HG03558 (cell line): ENCODE data around the gene ATPAF1.

Source experiments
- ATAC-seq: cut with Tn5 transposase; IDR thresholded peaks from one replicate; pipeline ENCODE4 v1.9.1; 2021; ENCODE audit warnings: moderate number of reproducible peaks; ENCODE audit not compliant: unreplicated experiment; ENCODE audit errors: extremely low read depth

ATPAF1 gene

DNA sequence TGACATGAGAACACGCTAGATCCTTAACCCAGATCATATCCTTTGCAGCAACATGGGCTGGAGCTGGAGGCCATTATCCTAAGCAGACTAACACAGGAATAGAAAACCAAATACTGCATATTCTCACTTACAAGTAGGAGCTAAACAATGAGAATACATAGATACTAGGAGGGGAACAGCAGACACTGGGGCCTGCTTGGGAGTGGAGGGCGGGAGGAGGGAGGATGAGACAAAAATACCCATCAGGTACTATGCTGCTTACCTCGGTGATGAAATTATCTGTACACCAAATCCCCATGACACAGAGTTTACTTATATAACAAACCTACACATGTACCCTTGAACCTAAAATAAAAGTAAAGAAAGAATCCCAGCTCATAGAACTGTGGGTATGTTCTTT is 50.3 kb downstream of the ATPAF1 start:
- no peak for ATAC-seq

DNA sequence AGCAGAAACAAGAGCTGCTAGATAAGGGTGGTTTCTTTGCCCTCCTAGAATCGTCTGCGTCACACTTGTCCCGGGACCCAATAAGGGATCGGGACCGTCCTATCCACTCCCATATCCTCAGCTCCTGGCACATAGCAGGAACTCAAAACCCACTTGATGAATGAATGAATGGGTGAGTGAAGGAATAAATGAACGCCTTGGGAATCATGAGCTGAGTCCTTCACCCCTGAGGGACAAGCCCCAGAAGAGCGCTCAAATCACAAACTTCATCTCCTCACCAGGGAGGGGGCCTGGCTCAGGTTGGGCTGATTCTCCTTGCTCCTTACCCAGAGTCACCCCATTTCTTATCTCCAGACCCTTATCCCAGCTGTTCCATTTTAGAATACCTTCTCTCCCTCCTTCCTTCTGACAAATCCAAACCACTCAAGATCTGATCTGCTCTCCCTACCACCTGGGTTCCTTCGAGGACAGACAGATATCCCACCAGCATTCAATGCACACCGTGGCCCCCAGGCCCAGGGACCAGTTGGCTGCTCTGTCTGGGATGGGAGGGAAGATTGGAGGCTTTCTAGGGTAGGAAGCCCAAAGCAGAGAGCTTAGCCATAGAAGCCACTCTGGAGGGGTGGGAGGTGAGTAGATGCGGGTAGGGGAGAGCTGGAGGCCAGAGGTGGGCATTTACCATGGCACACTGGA is 50.9 kb downstream of the ATPAF1 start:
- no peak for ATAC-seq

DNA sequence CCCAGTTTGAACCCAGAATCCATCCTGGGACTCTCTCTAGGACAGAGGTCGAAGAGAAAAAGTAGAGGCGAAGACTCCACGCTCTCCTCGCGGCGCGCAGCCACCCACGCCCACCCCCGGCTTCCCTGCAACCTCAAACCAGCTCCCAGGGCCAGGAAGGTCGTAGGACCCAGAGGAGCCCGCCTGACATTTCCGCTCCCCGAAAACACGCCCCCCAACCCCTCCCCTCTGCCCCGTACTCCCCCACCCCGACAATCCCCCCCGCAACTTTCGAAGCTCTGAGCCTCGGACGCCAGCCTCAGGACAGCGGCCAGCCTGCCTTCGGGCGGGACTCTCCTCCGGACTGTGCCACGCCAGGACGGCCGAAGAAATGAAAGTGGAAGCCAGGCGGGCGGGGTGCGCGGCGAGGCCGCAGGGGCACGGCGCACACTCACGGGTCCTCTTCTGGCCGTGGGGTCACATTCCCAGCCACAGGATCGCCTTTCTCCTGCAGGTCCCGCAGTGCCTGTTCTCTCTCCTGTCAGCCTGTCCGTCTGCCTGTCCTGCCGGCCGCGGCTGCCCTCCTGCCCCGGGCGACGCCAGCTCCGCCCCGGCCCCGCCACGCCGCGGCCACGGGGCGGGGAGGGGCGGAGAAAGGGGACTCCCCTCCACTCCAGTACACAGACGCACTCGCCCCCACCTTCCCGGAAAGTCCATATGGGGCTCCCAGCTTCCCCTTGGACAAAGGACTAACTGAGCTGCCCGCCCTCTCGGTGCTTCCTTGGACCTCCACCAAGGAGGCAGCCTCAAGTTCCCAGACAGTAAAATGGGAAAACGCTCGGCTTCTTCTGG is 51.7 kb downstream of the ATPAF1 start, which contains the start of gene MOB3C:
MOB3C (minus strand) TSS at position 535 of the 831 bp plus-strand sequence. CDS start 3,490 bp downstream, outside the sequence.
- ATAC-seq = no peak

DNA sequence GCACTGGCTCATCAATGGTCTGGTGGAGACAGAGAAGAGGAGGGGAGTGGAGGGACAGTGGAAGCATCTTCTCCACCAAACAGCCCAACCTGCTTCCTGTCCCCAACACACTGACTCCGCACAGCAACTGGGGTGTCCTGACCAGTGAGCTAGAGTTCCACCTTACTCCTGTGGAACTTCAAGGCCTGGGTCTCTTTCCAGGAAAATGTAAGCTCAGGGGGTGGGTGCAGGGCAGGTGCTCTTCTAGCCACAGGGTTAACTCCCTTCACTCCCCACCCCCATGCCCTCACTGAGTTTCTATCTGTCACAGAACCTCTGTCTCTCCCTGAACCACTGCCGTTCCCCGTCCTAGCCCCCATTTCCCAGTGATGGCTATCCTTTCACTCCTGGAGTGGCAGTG is 52.4 kb downstream of the ATPAF1 start:
- ATAC-seq = no peak

DNA sequence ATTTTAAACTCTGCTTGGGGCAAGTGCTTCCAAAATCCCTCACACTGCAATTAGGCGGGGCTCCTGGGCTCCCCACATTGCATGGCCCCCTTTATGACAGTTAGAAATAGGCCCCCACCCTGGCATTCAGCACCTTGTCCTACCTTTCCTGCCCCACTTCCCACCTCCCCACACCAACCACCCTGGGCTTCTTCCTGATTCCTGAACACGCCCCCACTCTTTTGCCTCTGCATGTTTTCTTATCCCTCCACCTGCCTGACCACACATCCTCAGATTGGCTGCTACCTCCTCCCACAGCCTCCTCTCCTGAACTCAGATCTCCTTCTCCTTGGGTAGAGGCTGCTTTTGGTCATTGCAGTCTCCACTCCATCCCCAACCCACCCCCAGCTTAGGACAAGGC is 53.1 kb downstream of the ATPAF1 start:
- ATAC-seq = no peak

DNA sequence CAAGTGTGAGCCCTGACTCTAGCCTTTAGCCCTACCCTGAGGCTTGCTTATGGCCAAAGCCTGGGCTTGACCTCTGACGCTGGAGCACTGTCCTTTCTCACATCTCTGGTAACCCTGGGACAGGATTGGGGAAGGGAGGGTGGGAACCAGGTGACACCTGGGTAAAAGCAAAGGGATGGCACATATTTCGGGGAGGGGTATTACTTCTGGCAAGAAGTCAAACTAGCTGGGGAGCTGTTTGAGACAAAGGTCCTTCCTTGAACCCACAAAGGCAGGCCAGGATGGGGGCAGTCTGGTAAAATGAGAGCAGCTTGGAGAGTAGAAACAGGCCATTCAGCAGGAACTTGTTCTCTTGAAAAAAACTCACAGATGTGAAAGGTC is 53.6 kb downstream of the ATPAF1 start:
- ATAC-seq = no peak

DNA sequence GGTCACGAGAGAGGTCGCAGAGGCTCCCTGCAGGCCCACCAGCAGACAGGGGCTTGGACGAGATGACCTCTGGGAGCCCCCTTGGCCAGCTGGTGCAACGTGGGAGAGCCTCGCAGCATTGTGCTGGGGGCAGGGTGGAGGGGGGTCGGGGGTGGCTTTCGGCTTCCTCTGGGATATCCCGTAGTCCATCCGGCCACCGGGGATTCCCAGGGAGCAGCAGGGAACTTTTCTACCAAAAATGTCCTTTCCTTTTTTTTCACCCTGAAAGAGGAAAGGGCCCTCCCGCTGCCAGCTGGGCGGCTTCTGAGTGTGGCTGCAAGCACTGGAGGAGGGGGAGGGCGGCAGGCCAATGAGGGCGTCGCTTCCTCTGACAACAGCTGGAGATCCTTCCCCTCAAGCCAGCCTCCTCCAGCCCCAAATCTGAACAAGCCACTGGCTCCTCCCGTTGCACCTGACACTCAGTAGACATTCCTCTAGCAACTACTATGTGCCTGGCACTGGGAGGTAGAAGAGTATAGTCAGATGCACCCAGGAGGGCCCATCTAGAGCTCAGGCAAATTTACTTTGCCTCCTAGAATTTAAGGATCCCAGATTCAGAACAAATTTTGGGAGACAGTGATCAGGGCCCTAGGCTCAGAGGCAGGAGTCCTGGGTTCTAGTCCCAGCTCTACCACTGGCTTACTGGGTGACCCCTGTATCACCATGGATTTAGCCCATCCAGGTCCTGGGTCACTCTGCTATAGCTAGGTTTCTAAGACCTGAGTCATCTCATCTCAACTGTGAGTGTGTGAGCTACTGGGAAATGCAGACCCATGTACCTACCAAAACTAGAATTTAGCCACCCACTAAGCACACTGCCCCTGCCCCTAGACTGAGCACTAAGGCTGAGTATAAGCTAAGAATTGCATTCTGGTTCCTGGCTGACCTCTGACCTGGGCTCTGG is 54.2 kb downstream of the ATPAF1 start:
- ATAC-seq = no peak

DNA sequence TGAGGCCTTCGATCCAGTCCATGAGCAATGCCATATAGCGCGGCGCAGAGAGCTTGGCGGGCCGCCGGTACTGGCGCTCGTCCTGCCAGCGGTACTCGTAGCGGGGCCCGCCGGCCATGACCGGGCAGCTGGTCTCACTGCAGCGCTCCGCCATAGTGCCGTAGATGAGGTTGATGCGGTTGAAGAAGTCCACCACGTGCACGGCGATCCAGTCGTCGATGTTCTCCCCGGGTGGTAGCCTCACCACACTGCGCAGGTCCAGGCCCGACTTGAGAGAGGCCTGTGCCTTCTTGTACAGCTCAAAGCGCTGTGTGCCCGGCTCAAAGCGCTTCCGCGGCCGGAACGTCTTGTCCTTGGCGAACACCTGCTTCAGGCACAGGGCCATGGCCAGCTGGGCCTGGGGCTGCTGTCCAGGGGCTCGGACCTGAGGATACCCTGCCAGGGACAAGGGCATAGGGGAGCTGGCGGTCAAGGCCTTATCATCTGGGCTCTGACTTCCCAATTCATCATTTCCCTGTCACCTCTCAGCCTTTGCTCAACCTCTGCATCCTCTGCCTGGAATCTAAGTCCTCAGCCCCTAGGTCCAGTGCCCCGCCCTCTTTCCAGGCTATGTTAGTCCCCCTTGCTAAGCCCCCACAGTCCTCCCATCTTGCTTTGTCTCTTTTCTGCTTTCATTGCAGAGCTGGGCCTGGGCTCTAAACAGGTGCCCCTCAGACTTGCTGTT is 55.1 kb downstream of the ATPAF1 start:
- ATAC-seq = no peak

DNA sequence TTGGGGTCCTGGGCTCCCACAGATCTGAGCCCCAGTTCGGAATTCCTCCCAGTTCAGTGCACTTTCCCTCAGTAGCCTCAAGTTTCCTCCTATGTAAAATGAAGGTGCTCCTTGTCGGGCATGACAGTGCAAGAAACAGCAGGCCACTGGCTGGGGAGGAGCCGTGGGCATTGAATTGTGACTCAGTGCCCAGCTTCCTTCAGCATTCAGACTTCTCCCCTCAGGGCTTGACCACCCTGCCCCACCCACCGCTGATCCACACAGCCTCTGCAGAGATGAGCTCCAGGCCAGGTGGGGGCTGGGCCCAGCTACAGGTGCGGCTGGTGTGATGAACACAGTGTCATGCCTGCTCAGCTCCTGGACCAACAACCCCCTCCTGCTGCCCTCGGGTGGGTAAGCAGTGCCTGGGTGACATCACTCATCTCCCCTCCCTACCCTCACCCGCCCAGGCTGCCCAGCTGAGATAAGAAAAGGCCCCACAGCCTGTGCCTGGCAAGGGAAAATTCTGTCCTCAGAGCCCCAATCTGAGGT is 56.4 kb downstream of the ATPAF1 start:
- no peak for ATAC-seq

DNA sequence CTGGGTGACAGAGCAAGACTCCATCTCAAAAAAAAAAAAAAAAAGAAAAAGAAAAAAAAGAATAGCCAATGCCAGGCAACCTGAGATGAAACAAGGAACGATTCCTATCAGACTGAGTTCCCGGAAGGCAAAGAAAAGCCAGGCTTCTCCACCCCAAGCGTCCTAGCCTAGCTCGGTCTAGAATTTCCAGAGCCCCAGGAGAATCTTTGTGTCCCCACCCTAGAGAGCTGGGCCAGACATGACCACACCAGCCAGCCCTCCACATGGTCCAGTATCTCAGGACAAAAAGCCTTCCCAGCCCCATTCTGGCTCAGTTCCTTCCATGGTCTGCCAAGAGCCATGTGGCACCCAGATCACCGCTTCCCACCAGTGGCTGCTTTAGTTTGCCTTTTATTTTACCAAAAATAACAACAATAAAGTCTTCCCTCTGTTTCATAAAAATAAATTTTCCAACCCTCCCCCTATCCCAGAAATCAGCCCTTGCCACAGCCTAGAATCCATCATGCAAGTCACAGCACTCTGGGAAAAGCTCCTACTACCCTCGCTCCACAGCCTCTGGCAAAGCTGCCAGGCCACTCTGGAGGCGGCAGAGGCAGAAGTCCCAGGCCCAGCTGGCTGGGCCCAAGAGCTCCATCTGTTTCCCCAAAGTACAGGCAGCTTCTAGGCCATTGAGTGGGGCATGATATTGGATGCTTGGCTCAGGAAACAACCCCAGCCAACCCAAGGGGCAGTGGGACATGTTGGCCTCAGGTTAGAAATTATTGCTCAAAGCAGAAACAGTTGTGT is 60.6 kb downstream of the ATPAF1 start:
- no peak for ATAC-seq

DNA sequence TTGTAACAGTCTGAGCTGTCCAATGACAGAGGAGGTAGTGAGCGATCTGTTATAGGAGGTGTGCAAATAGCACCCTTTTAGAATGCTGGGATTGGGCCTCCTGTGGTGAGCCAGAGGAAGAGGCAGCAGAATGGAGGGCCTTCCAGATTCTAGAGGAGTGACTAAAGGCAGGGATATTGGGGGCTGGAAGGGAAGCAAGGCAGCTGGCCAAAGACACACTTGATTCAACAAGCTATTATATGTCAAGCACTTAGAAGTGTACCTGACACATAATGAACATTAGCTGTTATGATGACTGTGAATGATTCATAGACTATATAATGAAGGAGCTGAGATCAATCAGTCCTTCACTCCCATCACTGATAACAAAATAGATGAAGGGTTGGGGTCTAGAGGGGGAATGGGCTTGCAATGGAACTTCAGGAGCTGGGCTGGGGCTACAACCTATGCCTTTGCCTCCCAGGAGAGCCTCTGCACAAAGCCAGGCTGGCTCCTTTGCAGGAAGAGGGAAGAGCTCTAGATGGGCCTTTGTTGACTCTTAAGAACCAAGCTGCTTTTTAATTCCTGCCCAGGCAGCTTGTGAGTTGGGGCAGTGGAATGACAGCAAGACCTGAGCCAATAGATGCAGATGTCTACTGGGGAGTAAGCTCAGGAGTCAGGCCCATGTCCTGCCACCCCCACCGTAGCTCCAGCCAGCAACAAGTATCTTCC is 61.8 kb downstream of the ATPAF1 start:
- ATAC-seq = no peak

DNA sequence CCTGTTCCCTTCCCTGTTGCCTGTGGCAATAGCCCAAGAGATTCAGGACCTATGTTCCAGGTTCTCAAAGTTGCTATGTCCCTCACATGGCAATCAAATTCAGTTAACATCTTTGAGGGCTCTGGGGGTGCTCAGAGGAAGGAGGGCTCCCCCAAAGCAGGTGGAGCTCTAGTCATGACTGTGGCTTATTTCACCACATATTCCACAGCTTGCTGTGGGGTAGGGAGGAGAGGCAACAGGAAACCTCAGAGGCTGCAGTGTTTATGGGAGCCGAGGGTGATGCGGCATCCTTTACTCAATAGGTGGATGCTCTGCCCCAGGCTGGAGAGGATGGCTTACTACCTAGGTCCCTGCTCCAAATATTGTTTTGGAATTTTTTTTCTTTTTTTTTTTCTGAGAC is 62.9 kb downstream of the ATPAF1 start:
- ATAC-seq = no peak

DNA sequence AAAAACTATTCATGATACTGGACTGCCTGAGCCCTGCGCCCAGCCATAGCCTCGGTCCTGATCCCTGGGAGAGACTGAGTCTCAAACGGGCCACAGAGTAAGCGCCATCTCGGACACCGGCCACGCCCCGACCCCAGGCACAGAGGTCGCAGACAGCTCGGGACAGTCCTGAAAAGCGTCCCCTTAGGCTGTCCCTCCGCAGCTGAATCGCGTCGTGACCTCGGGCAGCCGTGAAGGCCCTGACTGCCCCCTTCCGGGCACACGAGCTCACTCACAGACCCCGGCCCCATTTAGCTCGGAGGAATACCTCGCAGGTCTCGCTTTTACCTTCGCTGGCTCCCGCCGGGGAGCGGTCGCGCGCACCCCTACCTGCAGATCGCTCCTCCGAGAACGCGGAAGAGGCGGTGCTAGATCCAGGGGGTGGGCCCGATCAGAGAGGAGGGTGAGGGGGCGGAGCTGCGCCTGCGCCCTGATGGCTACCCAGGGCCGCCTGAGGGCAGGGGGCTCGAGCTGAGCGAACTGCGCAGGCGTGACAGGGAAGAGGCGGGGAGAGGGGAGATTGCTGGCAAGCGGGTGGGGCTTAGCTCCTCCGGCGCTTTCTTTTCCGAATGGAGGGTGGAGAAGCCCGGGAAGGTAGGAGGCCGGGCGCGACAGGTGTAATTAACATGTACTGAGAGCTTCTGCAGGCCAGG is 64.2 kb downstream of the ATPAF1 start, which contains the start of gene MKNK1:
MKNK1 (minus strand) TSS at position 411 of the 692 bp plus-strand sequence. CDS start 20,941 bp downstream, outside the sequence.
- ATAC-seq = peak; percentile 76

DNA sequence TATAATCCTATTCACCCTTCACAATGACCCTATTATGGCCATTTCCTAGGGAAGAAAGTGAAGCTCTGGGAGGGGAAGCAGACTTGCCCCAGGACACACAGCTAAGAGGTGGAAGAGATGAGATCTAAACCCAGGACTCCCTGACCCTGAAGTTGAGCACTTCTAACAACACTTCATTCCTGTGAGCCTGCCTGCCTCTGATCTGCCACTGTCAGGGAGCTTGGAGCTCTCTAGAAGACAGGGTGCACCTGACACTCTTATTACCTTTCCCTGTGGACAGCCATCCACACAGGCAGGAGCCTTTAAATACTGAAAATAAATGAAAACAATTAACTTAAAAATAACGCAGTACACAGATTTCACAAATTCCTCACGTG is 64.7 kb downstream of the ATPAF1 start:
- no peak for ATAC-seq

DNA sequence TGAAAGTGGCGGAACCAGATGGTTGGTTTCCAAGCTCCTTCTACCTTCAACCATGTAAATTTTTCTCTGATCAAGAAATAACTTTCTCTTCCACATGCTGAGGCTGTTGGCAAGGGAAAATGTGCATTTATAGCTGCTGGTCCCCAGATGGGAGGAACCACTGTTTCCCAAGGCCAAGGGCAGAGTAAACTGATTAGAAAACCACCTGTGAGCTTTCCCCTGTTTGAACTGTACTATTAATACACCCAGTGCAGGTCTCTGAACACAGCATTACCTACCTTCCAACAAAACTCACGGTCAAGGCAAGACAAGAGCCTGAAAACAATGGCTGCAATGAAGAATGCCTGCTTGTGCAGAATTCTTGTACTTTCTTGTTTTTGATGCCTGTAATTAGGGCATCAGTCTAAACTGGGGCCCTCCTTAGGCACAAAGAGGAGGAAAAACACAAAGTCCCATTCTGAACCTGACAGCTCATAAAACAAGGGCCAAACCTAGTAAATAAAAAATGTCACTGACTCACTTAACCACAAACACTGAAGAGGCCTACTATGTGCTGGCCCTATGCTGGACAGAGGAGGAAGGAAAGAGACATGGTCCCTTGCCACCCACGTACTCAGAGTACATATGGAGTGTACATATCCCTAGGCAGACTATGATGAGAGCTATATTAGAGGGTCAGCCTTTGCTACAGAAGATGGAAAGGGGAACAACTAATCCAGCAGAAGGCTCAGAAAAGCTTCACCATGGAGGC is 66.7 kb downstream of the ATPAF1 start:
- no peak for ATAC-seq

DNA sequence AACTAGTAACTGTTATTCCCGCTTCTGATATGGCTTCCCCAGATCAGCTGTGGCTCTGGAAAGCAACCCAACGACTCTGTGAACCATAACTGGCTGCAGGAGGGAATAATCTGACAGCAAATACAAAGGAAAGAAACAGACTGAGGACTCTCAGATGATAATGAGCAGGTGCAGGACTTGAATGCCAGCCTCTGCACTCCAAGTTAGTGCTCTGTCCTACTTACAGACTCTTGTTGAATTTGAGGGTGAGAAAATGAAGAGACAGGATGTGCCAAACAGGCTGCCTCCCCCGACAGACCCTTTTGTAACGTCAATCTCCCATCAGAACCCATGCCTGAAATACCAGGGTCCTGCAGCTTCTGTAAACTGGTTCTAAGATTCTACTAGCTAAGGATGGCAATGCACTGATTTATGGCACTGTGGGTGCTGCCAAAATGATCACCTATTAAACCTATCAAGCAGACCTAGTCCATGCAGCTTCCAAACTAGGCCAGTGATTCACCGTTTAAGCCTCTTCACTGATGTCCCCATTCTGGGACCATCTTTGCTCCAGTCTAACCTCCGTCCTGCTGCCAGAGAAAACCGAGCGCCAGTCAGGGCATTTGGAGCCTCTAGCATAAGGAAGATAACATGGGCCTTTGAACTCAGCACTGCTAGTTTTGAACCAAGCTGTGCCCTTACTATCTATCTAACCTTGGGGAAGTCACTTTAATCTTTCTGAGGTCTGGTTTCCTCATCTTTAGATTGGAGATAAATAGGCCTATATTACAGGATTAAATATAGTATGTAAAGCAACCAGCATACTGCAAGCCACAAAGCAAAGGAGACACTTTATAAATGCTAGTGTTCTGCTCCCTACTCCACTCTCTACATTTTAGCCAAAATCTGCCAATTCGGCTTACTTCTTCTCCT is 68.8 kb downstream of the ATPAF1 start:
- no peak for ATAC-seq
